ENCODE data around the gene TMEM52B. TPM values are rescaled to one million over a fixed set of nuclear protein-coding genes. Genes with fewer than 3 reads are reported as not detected.
A peak's percentile ranks its signal among the peaks of the same experiment; 100 is the strongest.

Gene TMEM52B
- total RNA-seq, result under 1 TPM in 2 of 3 donors, not detected in 1; 0.33 to 0.44 TPM

DNA sequence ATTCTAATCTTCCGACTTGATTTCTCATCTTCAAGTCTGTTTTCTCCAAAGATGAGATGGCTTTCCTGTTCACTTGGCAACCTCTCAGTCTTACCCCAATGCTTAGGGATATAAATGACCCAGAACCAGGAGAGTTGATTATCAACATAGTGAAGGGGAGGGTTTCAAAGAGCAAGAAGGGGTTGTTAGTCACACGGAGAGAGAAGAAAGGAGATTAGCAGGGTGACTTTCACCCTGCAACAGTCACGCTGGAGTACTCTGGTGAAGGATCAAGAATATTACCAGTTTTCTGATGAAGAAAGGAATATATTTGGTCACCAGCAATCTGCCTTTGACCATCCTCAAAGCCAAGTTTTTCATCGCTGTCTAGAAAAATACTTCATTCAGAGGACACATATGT, at the start of gene TMEM52B:
Gene TMEM52B, plus strand, starts transcription at position 212 of the 400 bp plus-strand sequence. CDS start 543 bp downstream, outside the sequence.
- no peaks in the 10 kb centered on the region for H3K36me3 ChIP-seq
- no peak within 1 kb of the TSS for H3K4me3 ChIP-seq
- TF ChIP-seq, protein P1, sequence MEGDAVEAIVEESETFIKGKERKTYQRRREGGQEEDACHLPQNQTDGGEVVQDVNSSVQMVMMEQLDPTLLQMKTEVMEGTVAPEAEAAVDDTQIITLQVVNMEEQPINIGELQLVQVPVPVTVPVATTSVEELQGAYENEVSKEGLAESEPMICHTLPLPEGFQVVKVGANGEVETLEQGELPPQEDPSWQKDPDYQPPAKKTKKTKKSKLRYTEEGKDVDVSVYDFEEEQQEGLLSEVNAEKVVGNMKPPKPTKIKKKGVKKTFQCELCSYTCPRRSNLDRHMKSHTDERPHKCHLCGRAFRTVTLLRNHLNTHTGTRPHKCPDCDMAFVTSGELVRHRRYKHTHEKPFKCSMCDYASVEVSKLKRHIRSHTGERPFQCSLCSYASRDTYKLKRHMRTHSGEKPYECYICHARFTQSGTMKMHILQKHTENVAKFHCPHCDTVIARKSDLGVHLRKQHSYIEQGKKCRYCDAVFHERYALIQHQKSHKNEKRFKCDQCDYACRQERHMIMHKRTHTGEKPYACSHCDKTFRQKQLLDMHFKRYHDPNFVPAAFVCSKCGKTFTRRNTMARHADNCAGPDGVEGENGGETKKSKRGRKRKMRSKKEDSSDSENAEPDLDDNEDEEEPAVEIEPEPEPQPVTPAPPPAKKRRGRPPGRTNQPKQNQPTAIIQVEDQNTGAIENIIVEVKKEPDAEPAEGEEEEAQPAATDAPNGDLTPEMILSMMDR (IDR thresholded peaks at IDR 0.05), result no peak
- no peak for TF ChIP-seq POLR2A (IDR thresholded peaks at IDR 0.05)
- no peak for TF ChIP-seq POLR2AphosphoS5 (IDR thresholded peaks at IDR 0.05)
- H3K4me1 ChIP-seq, result peaks cover 0 to 6% of the 10 kb centered on the region in 2 donors
- H3K9me3 ChIP-seq, result no peaks in the 10 kb centered on the region
- intact Hi-C loops (cut with DNase I; ENCODE audit: low total_unique reads), result no loop called here
- DNase-seq (ENCODE audit: low spot score in 2 of 2), result no peak
- H3K27ac ChIP-seq, result no peak within 1 kb of the TSS
- no peaks in the 10 kb centered on the region for H3K27me3 ChIP-seq

DNA sequence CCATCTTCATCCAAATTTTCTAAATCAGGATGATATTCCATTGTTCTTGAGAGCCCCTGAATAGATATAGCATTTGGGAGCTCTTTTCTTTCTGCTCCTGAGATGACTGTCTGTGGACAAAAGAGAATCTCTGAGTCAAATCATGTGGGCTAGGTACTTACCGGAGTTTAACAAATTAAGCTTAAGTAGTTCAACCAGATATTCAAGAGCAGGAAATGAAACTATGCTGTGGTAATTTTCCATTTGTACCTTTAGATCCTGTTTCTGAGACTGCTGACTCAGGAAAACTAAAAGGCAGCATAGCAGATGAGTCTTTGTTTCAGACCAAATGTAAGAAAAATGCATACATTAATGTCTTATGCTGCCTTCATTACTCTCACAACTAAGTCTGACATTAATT, 48.8 kb upstream of the TMEM52B start, which contains the start of gene CLEC7A:
Gene CLEC7A, minus strand, starts transcription at position 158 of the 400 bp plus-strand sequence. Its CDS starts 117 bp downstream, at position 41.
- Histone ChIP-seq H3K9me3 (no peaks in the 10 kb centered on the region), H3K36me3 (no peaks in the 10 kb centered on the region), H3K27me3 (no peaks in the 10 kb centered on the region), H3K4me1 (no peaks in the 10 kb centered on the region), H3K27ac (peak within 1 kb of the TSS in 1 of 2 donors; percentile 28), H3K4me3 (peak within 1 kb of the TSS; percentile 0 to 22 (median 4))
- TF ChIP-seq POLR2A (IDR thresholded peaks at IDR 0.05) (no peak), POLR2AphosphoS5 (IDR thresholded peaks at IDR 0.05) (no peak)
- TF ChIP-seq, protein P1 (IDR thresholded peaks at IDR 0.05), result no peak
- intact Hi-C loops (cut with DNase I; ENCODE audit: low total_unique reads), result loop anchor here (10.0 kb wide), 1 partner anchor 95 kb away; the partner anchor contains the start of gene CLEC9A
- DNase-seq (ENCODE audit: low spot score in 2 of 2), result no peak

DNA sequence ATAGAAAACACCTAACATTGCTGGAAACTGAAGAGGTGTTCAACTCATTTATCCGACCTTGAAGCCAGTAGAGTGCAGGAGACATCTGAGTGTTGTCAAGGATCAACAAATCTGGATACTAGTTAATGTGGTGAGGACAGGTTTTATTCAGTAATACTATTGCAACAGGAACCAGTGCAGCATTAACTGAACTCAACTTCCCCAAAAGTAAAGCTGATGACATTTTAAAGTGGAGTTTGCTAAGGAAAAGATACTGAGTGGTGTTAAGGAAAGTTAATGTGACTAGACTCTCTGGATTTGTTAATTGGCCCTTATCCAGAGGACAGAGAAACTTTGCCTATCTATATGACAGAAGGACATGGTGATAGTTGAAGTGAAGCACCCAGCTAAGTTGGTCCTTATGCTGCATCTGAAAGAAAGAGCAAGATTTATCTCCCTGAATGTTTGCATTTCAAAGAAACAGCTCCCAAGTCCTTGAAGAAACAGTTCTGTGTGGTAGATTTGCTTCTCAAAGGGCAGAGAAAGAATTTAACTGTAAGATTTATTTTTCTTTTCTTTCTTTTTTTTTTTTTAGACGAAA, 47.6 kb upstream of the TMEM52B start:
- no peaks in the 10 kb centered on the region for H3K4me1 ChIP-seq
- no peak for DNase-seq (ENCODE audit: low spot score in 2 of 2)
- intact Hi-C loops (cut with DNase I; ENCODE audit: low total_unique reads), result loop anchor here (10.0 kb wide), 1 partner anchor 96 kb away; the partner anchor contains the start of gene CLEC9A
- no peaks in the 10 kb centered on the region for H3K36me3 ChIP-seq
- TF ChIP-seq POLR2A (IDR thresholded peaks at IDR 0.05), result no peak
- no peak for TF ChIP-seq POLR2AphosphoS5 (IDR thresholded peaks at IDR 0.05)
- TF ChIP-seq, protein P1 (IDR thresholded peaks at IDR 0.05), result no peak
- no peaks in the 10 kb centered on the region for H3K9me3 ChIP-seq
- no peaks in the 10 kb centered on the region for H3K27me3 ChIP-seq
- no peak overlapping the region for H3K27ac ChIP-seq
- no peak overlapping the region for H3K4me3 ChIP-seq

DNA sequence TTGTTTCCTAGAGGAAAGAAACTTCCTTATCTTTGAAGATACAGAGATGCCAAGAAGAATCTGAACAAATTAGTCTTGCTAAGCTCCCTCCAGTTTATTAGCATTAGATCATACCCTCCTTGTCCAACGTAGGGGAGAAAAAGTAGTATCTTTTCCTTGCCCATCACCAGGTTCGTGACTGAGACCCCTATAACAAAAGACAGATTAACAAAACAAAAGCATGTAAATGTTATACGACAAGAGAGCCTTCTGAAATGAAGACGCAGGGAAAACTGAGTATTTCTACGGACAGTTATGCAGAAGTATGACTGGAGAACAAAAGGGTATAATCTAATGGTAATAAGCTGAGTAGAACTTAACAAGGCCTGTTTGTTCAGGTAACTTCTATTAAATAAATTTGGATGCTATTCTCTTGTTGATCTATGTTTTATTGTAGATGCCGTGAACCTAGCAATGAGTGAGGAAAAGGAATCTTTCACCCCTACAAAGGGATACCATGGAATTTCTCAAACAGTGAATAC, 45.9 kb upstream of the TMEM52B start:
- no peaks in the 10 kb centered on the region for H3K4me1 ChIP-seq
- H3K36me3 ChIP-seq, result no peaks in the 10 kb centered on the region
- no peak overlapping the region for H3K27ac ChIP-seq
- DNase-seq (ENCODE audit: low spot score in 2 of 2), result no peak
- no peaks in the 10 kb centered on the region for H3K27me3 ChIP-seq
- no peak for TF ChIP-seq POLR2A (IDR thresholded peaks at IDR 0.05)
- TF ChIP-seq, protein P1 (IDR thresholded peaks at IDR 0.05), result no peak
- TF ChIP-seq POLR2AphosphoS5 (IDR thresholded peaks at IDR 0.05), result no peak
- no peak overlapping the region for H3K4me3 ChIP-seq
- intact Hi-C loops (cut with DNase I; ENCODE audit: low total_unique reads), result loop anchor here (10.0 kb wide), 1 partner anchor 98 kb away; the partner anchor contains the start of gene CLEC9A
- H3K9me3 ChIP-seq, result no peaks in the 10 kb centered on the region

DNA sequence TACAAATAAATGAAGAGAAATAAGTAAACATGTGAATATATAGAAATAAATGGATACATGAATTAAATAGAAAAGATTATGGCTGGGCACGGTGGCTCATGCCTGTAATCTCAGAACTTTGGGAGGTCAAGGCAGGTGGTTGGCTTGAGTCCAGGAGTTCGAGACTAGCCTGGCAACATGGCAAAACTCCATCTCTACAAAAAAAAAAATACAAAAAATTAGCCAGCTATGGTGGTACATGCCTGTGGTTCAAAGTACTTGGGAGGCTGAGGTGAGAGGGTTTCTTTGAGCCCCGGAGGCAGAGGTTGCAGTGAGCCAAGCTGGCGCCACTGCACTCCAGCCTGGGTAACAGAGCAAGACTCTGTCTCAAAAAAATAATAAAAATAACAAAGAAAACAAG, 43.7 kb upstream of the TMEM52B start:
- Histone ChIP-seq H3K27ac (no peak overlapping the region), H3K36me3 (no peaks in the 10 kb centered on the region), H3K9me3 (no peaks in the 10 kb centered on the region), H3K4me3 (no peak overlapping the region), H3K27me3 (no peaks in the 10 kb centered on the region), H3K4me1 (no peaks in the 10 kb centered on the region)
- no peak for DNase-seq (ENCODE audit: low spot score in 2 of 2)
- TF ChIP-seq, protein P1 (IDR thresholded peaks at IDR 0.05), result no peak
- TF ChIP-seq POLR2A (IDR thresholded peaks at IDR 0.05), result no peak
- TF ChIP-seq POLR2AphosphoS5 (IDR thresholded peaks at IDR 0.05), result no peak
- intact Hi-C loops (cut with DNase I; ENCODE audit: low total_unique reads), result loop anchor here (5.0 to 10.0 kb wide), 2 partner anchors 100 to 188 kb away; partner anchors contain the start of gene CLEC9A

Data from breast epithelium (tissue), 4 donors.